Esophagus squamous epithelium (tissue), 5 donors: Measurements from ENCODE around the gene WNK2. TPM values are rescaled to one million over a fixed set of nuclear protein-coding genes. Genes with fewer than 3 reads are reported as not detected.

Source experiments
- DNase-seq: peaks from one replicate; lab custom pipeline; 2025; lab: John Stamatoyannopoulos, UW
- H3K27ac ChIP-seq, 4 donors: fragments of 200-600 bp; sonication (generic); one replicate each; pipeline ENCODE4 v1.5.1; 2016 to 2019; ENCODE audit warnings: mild to moderate bottlenecking in 1 of 4
- H3K27me3 ChIP-seq, 4 donors: fragments of 200-600 bp; sonication (generic); 1 replicate in 3 of 4; 2 replicates in 1 of 4; pipeline versions ENCODE4 v1.5.1 to v1.6.0; 2017 to 2021; ENCODE audit warnings: antibody characterized with exemption in 1 of 4
- H3K36me3 ChIP-seq, 3 donors: fragments of 200-600 bp; sonication (generic); one replicate each; pipeline ENCODE4 v1.5.1; 2016 to 2019
- H3K4me1 ChIP-seq, 3 donors: fragments of 200-600 bp; sonication (generic); one replicate each; pipeline ENCODE4 v1.5.1; 2017 to 2019
- H3K4me3 ChIP-seq, 4 donors: fragments of 200-600 bp; sonication (generic); 1 replicate in 3 of 4; 2 replicates in 1 of 4; pipeline ENCODE4 v1.5.1; 2016 to 2019; ENCODE audit warnings: mild to moderate bottlenecking in 2 of 4, moderate library complexity in 1 of 4
- H3K9me3 ChIP-seq, 3 donors: fragments of 200-600 bp; sonication (generic); one replicate each; pipeline ENCODE4 v1.5.1; 2016 to 2019
- POLR2A ChIP-seq, 4 donors: fragments of 450-650 bp; IDR thresholded peaks; one replicate each; pipeline ENCODE4 v1.6.1; 2017; ENCODE audit warnings: antibody characterized with exemption in 4 of 4, mild to moderate bottlenecking in 4 of 4, moderate library complexity in 3 of 4
- WGBS, 2 donors: methylation state at CpG; one replicate each; pipeline ENCODE4 v1.1.5; 2018; 5-methylcytosine and 5-hydroxymethylcytosine counted together
- intact Hi-C: fragments of 100-400 bp; cut with DNase I; formaldehyde crosslinking; loops from one replicate; pipeline ENCODE4 v1.15.0; 2022
- total RNA-seq, 4 donors: library from RNA; depleted of rRNA; stranded (reverse); fragments of >200 nt; gene quantifications; one replicate each; pipeline ENCODE4 v1.1.0, GENCODE V29; 2016
- TF ChIP-seq, protein P1 (sequence below), 6 experiments: fragments of 450-650 bp in 4 of 6; fragments of 200-600 bp in 2 of 6; sonication (generic) in 2 of 6; IDR thresholded peaks; one replicate each; pipeline ENCODE4 v1.5.1; 2016 to 2019; ENCODE audit warnings: antibody characterized with exemption in 6 of 6, mild to moderate bottlenecking in 4 of 6, moderate library complexity in 4 of 6
- donor health status: DM: yes; HTN: yes; CAD: no.

WNK2 gene
- total RNA-seq, 4 donors from 2014 or later: 0.40 to 8.8 (median 5.2) TPM

DNA sequence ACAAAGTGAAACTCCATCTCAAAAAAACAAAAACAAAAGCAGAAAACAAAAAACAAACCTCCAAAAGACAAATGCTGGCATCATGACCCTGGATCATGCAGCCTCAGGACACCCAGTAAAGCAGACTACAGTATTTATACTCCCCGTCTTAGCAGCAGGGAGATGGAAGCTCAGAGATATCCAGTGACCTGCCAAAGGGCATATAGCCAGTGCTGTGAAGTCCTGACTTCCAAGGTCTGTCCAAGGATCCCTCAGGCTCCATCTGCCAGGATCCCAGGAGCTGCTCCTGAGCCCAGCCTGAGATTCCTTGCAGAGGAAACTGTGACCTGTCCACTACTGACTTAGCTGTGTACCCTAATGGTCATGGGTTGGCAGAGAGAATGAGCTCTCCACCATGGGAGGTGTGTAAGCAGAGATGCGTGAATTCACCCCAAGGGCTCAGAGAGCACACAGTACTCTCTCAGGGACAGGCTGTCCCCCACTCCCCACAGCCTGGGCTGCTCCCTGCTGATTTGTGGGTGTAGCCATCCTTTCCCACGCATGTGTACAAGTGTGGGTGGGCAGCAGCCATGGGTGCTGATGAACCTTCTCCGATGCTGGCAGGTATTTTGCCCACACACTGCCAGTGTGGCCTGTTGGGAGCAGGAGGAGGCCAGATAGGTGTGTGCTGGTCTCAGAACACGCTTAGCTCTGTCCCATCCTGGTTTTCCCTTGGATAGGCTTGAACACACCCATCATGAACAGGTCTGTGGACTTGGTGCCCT is 2.1 kb upstream of the WNK2 start:
- H3K27me3 ChIP-seq: peaks cover 0 to 69% (median 3%) of the 10 kb centered on the region in 4 donors
- intact Hi-C loops: no loop called here
- H3K4me3 ChIP-seq: no peak overlapping the region
- H3K4me1 ChIP-seq: peaks cover 9 to 35% (median 19%) of the 10 kb centered on the region in 3 donors
- DNase-seq: no peak
- 83 to 89% methylated on average over 2 to 5 of the region's 5 CpGs for WGBS, 2 donors
- TF ChIP-seq, protein P1, sequence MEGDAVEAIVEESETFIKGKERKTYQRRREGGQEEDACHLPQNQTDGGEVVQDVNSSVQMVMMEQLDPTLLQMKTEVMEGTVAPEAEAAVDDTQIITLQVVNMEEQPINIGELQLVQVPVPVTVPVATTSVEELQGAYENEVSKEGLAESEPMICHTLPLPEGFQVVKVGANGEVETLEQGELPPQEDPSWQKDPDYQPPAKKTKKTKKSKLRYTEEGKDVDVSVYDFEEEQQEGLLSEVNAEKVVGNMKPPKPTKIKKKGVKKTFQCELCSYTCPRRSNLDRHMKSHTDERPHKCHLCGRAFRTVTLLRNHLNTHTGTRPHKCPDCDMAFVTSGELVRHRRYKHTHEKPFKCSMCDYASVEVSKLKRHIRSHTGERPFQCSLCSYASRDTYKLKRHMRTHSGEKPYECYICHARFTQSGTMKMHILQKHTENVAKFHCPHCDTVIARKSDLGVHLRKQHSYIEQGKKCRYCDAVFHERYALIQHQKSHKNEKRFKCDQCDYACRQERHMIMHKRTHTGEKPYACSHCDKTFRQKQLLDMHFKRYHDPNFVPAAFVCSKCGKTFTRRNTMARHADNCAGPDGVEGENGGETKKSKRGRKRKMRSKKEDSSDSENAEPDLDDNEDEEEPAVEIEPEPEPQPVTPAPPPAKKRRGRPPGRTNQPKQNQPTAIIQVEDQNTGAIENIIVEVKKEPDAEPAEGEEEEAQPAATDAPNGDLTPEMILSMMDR (IDR thresholded peaks at IDR 0.05): no peak
- TF ChIP-seq POLR2A (IDR thresholded peaks at IDR 0.05): no peak
- no peaks in the 10 kb centered on the region for H3K36me3 ChIP-seq
- H3K9me3 ChIP-seq: no peaks in the 10 kb centered on the region
- no peak overlapping the region for H3K27ac ChIP-seq

DNA sequence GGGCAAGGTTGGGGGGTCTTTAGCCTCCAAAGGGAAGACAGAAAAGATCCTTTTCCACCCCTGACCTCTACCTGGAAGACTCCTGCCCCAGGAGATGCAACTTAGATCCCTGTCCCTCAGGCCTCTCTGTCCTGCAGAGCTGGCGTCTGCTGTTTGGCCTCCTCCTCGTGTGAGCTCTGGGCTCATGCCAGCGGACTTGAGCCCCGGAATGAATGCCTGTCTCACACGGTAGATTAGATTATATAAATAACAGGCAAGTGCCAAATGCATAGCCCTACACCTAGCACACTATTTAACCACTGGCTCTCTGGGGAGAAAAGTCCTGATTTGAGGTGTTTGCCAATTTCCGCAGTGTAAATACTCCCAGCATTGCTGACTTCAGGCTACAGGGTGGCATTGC is 1.4 kb upstream of the WNK2 start:
- no peak for TF ChIP-seq POLR2A (IDR thresholded peaks at IDR 0.05)
- TF ChIP-seq, protein P1 (IDR thresholded peaks at IDR 0.05): no peak
- H3K4me1 ChIP-seq: peaks cover 9 to 41% (median 19%) of the 10 kb centered on the region in 3 donors
- H3K36me3 ChIP-seq: no peaks in the 10 kb centered on the region
- no peak overlapping the region for H3K27ac ChIP-seq
- no peak overlapping the region for H3K4me3 ChIP-seq
- H3K9me3 ChIP-seq: no peaks in the 10 kb centered on the region
- intact Hi-C loops: no loop called here
- peaks cover 0 to 76% (median 3%) of the 10 kb centered on the region in 4 donors for H3K27me3 ChIP-seq
- no peak for DNase-seq
- WGBS, 2 donors: 69 to 81% methylated on average over 3 to 6 of the region's 6 CpGs

DNA sequence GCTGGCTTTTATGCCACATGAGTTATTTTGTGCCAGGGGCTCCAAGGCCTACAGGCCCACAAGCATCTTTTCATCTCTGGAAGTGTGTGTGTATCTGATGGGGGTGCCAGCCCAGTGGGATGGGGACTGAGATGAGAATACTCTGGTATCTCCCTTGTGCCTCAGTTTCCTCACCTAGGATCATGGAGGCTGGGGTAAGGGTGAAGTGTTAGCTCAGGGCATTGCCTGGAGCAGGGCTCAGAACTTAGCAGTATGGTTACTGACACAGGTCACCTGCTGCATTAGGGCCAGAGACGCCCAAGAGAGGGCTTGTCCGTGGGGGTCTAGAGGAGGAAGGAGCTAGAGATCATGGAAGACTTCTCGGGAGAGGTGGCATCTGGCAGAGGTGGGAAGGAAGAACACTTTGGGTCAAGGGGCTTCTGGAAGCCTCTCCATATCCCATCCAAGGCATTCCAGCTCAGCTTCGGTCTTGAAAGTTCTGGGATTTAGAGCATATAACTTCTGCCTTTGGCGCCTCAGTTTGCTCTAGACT is 742 bp upstream of the WNK2 start:
- peak overlapping the region in 3 of 4 donors; percentile 42 to 78 (median 59) for H3K4me3 ChIP-seq
- H3K9me3 ChIP-seq: no peaks in the 10 kb centered on the region
- H3K27ac ChIP-seq: no peak overlapping the region
- DNase-seq: no peak
- intact Hi-C loops: no loop called here
- WGBS, 2 donors: 70 to 73% methylated on average over 4 to 5 of the region's 5 CpGs
- no peak for TF ChIP-seq POLR2A (IDR thresholded peaks at IDR 0.05)
- TF ChIP-seq, protein P1 (IDR thresholded peaks at IDR 0.05): no peak
- H3K36me3 ChIP-seq: no peaks in the 10 kb centered on the region
- peaks cover 0 to 77% (median 3%) of the 10 kb centered on the region in 4 donors for H3K27me3 ChIP-seq
- peaks cover 9 to 41% (median 19%) of the 10 kb centered on the region in 3 donors for H3K4me1 ChIP-seq

DNA sequence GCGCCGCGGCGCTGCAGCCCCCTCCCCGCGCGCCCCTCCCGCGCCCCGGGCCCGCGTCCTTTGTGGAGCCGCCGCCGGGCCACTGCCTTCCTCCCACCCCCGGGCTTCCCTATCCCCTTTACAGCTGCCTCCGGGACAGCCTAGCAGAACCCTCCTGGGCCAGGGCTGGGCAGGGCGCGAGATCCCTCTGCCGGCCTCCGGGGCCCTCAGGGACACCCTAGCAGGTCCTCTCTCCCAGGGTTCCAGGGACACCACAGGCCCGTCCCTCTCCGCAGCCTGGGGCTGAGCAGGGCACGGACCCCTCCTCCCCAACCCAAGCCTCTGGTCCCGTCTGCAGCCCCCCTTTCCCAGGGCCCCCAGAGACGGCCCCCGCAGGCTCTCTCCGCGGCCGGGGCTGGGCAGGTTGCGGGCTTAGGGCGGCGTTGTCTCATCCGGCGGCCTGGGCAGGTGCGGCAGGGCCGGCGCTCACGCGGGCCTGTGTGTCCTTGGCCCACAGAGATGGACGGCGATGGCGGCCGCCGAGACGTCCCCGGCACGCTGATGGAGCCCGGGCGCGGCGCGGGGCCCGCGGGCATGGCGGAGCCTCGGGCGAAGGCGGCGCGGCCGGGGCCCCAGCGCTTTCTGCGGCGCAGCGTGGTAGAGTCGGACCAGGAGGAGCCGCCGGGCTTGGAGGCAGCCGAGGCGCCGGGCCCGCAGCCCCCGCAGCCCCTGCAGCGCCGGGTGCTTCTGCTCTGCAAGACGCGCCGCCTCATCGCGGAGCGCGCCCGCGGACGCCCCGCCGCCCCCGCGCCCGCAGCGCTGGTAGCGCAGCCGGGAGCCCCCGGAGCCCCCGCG is 710 bp downstream of the WNK2 start:
- peaks cover 0 to 75% (median 3%) of the 10 kb centered on the region in 4 donors for H3K27me3 ChIP-seq
- DNase-seq: no peak
- no peaks in the 10 kb centered on the region for H3K36me3 ChIP-seq
- no CpG with 5 or more reads among the region's 97 CpGs for WGBS, 2 donors
- intact Hi-C loops: no loop called here
- peaks cover 9 to 41% (median 19%) of the 10 kb centered on the region in 3 donors for H3K4me1 ChIP-seq
- peak overlapping the region in 3 of 4 donors; percentile 33 to 57 (median 50) for H3K27ac ChIP-seq
- TF ChIP-seq POLR2A (IDR thresholded peaks at IDR 0.05): no peak
- TF ChIP-seq, protein P1 (IDR thresholded peaks at IDR 0.05): no peak
- peak overlapping the region; percentile 41 to 78 (median 50) for H3K4me3 ChIP-seq
- no peaks in the 10 kb centered on the region for H3K9me3 ChIP-seq
